ENCODE measurements around the gene EVL.

The EVL gene

DNA sequence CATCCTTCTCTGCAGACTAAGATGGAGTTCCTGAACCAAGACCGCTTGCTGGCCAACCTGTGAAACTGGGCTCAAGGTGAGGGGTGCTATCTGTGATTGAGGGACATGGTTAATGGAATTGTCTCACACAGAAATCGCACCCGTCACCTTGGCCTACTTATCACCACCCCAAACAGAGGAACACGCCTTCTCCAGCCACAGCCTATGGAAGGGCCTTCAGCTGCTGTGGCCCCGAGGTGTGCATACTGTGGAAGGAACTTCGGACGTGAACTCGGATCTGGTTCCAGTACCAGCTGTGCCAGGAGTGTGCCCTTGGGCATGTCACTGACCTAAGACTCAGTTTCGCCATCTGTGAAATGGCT is 44.4 kb downstream of the EVL start:
- Histone ChIP-seq H3K36me3 (ENCODE audit: control insufficient read depth, insufficient read depth, low read length) (peaks cover 53% of the 10 kb centered on the region), H3K27me3 (replicated peaks; ENCODE audit: control insufficient read depth, insufficient read depth, low read length) (no peaks in the 10 kb centered on the region), H3K4me3 (replicated peaks; ENCODE audit: low read depth, low read length) (no peak overlapping the region)
- DNase-seq (ENCODE audit: extremely low read depth, insufficient read length) = no peak
- TF ChIP-seq, protein P1, sequence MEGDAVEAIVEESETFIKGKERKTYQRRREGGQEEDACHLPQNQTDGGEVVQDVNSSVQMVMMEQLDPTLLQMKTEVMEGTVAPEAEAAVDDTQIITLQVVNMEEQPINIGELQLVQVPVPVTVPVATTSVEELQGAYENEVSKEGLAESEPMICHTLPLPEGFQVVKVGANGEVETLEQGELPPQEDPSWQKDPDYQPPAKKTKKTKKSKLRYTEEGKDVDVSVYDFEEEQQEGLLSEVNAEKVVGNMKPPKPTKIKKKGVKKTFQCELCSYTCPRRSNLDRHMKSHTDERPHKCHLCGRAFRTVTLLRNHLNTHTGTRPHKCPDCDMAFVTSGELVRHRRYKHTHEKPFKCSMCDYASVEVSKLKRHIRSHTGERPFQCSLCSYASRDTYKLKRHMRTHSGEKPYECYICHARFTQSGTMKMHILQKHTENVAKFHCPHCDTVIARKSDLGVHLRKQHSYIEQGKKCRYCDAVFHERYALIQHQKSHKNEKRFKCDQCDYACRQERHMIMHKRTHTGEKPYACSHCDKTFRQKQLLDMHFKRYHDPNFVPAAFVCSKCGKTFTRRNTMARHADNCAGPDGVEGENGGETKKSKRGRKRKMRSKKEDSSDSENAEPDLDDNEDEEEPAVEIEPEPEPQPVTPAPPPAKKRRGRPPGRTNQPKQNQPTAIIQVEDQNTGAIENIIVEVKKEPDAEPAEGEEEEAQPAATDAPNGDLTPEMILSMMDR (IDR thresholded peaks at IDR 0.05; ENCODE audit: insufficient read depth, low read length, poor library complexity, severe bottlenecking) = no peak

GRCh38 chr14:100110816-100111215 is 45.6 kb downstream of the EVL start:
- H3K36me3 ChIP-seq (ENCODE audit: control insufficient read depth, insufficient read depth, low read length) = peaks cover 47% of the 10 kb centered on the region
- no peak for DNase-seq (ENCODE audit: extremely low read depth, insufficient read length)
- TF ChIP-seq, protein P1 (IDR thresholded peaks at IDR 0.05; ENCODE audit: insufficient read depth, low read length, poor library complexity, severe bottlenecking) = no peak
- H3K27me3 ChIP-seq (replicated peaks; ENCODE audit: control insufficient read depth, insufficient read depth, low read length) = no peaks in the 10 kb centered on the region
- no peak overlapping the region for H3K4me3 ChIP-seq (replicated peaks; ENCODE audit: low read depth, low read length)

DNA sequence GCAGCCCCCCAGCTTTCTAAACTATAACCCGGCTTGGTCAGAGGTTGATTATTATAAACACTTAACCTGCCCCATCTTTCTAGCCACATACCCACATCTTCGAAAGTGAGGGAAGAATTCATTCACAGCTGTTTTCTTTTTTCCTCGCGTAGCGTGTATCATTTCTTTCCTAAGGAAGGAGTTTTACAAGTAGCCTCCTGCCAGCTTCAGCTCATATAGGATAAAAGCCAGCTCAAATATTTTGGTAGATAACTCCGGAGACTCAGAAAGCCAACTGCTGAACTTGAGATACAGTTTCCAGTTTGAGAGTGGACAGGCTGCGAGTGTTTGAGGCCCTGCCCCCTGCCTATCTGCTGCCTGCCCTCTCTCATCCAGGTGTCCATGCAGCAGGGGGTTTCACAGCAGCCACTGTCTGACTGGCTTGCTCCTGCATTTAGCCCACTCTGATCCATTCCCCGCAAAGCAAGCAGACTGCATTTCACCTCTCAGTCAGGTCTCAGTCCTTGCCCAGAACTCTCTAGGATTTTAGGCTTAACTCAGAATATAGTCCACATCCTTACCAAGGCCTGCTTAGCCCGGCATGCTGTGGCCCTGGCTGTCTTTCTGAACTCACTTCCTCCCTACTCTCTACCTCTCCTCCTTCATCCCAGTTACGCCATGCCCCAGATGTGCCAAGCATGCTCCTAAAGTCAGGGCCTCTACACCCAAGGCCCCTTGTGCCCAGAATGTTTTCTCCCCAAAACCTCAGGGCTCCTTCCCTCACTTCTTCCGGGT is 46.9 kb downstream of the EVL start:
- DNase-seq (ENCODE audit: extremely low read depth, insufficient read length) = no peak
- H3K36me3 ChIP-seq (ENCODE audit: control insufficient read depth, insufficient read depth, low read length) = peaks cover 43% of the 10 kb centered on the region
- TF ChIP-seq, protein P1 (IDR thresholded peaks at IDR 0.05; ENCODE audit: insufficient read depth, low read length, poor library complexity, severe bottlenecking) = no peak
- no peaks in the 10 kb centered on the region for H3K27me3 ChIP-seq (replicated peaks; ENCODE audit: control insufficient read depth, insufficient read depth, low read length)
- H3K4me3 ChIP-seq (replicated peaks; ENCODE audit: low read depth, low read length) = no peak overlapping the region

DNA sequence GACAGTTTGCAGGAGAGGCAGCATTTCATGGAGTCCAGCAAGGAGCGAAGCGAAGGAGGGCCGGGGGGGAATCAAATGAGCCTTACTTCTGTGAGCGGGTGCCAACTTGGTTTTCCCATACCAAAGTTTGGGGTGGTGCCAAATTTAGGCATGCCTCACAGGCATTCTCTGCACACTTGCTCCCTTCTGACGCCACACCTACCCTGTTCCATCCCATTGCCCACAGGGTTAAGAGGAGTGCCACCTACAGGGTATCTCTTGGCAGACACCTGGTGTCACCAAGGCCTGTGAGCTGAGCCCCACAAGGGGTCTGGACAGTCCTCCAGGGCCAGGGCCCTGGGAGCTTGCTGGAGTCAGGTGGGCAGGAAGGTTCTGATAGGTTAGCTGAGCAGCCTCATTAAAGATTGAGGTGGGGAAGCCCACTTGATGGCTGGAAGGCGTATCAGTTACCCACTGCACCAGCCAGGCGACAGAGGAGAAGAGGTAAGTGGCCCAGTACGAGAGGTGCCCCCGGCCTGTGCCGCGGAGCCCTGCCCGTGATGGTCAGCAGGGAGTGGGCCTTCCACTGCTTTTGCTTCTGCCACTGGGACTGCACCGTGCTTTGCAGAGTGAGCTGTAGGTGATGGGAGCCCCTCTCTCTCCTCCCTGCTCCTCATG is 49.0 kb downstream of the EVL start:
- H3K36me3 ChIP-seq (ENCODE audit: control insufficient read depth, insufficient read depth, low read length) = peaks cover 36% of the 10 kb centered on the region
- TF ChIP-seq, protein P1 (IDR thresholded peaks at IDR 0.05; ENCODE audit: insufficient read depth, low read length, poor library complexity, severe bottlenecking) = no peak
- H3K4me3 ChIP-seq (replicated peaks; ENCODE audit: low read depth, low read length) = no peak overlapping the region
- H3K27me3 ChIP-seq (replicated peaks; ENCODE audit: control insufficient read depth, insufficient read depth, low read length) = no peaks in the 10 kb centered on the region
- no peak for DNase-seq (ENCODE audit: extremely low read depth, insufficient read length)

DNA sequence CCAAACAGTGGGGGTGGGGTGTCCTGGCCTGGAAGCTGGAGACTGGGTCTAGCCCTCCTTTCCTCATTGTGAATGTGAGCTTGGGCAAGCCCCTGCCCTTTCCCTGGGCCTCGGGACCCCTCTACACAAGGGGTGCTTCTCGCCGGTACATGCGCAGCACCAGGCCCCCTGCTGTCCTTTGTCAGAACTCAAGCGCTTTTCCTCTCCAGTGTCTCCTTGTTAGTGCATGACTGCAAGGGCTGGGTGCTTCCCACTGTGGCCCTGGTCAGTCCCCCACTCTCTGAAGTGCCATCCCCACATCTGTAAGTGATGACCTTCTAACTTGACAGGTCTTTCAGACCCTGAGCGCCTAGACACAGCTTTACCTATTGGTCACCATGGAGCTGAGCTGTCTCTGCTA is 50.0 kb downstream of the EVL start:
- TF ChIP-seq, protein P1 (IDR thresholded peaks at IDR 0.05; ENCODE audit: insufficient read depth, low read length, poor library complexity, severe bottlenecking) = no peak
- no peaks in the 10 kb centered on the region for H3K27me3 ChIP-seq (replicated peaks; ENCODE audit: control insufficient read depth, insufficient read depth, low read length)
- no peak for DNase-seq (ENCODE audit: extremely low read depth, insufficient read length)
- H3K36me3 ChIP-seq (ENCODE audit: control insufficient read depth, insufficient read depth, low read length) = peaks cover 33% of the 10 kb centered on the region
- no peak overlapping the region for H3K4me3 ChIP-seq (replicated peaks; ENCODE audit: low read depth, low read length)
